NCI-H146 treated with DMSO at 0.1 percent for 48 hours (cell line): ENCODE results near the gene PCMT1.
A peak's percentile ranks its signal among the peaks of the same experiment; 100 is the strongest.
"Not testable (repeated sequence)": the region's sequence is repeated elsewhere in the genome, so short reads cannot be mapped to it uniquely, and the experiment has no call there.

Experiments used
- DNase-seq: peaks from one replicate; lab custom pipeline; 2025; ENCODE audit not compliant: unreplicated experiment; lab: John Stamatoyannopoulos, UW

PCMT1 gene

GRCh38 chr6:149813351-149813750 is 63.8 kb downstream of the PCMT1 start:
- no peak for DNase-seq

DNA sequence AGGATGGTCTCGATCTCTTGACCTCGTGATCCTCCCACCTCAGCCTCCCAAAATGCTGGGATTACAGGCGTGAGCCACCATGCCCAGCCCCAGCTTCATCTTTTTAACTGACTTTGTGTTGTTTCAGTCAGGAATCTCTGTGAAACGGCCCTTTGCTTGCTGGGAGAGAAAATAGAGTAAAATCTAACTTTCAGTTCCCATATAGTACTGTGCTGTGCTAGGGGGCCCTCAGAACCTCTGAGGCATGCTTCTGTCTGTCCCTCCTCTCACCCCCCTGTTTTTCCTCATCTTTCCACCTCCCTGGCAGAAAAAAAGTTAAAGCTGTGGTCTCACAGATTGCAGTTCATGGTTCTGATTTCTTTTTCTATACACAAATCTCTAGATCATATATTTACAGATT is 66.2 kb downstream of the PCMT1 start:
- no peak for DNase-seq

- no peak for DNase-seq
Observed at GRCh38 chr6:149820506-149820905, 71.0 kb downstream of the PCMT1 start.

GRCh38 chr6:149821492-149821891 is 72.0 kb downstream of the PCMT1 start:
- DNase-seq: no peak

- DNase-seq: no peak
Observed at GRCh38 chr6:149823013-149823412, 73.5 kb downstream of the PCMT1 start.

DNA sequence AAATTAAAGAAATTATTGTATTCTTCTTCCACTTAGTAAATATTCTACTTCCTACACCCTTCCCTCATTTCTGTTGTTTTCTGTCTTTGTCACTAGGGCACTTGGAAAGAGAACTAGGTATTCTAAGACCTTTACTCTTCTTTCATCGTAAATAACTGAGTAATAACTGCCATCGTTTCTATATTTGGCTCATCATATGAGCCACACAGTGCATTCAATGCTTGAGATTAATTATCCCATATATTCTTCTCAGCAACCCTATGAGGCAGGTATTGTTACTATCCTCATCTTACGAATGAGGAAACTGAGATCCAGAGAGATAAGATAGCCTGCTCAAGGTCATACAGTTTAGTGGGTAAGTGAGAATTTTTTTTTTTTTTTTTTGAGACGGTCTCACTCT is 75.8 kb downstream of the PCMT1 start:
- no peak for DNase-seq

DNA sequence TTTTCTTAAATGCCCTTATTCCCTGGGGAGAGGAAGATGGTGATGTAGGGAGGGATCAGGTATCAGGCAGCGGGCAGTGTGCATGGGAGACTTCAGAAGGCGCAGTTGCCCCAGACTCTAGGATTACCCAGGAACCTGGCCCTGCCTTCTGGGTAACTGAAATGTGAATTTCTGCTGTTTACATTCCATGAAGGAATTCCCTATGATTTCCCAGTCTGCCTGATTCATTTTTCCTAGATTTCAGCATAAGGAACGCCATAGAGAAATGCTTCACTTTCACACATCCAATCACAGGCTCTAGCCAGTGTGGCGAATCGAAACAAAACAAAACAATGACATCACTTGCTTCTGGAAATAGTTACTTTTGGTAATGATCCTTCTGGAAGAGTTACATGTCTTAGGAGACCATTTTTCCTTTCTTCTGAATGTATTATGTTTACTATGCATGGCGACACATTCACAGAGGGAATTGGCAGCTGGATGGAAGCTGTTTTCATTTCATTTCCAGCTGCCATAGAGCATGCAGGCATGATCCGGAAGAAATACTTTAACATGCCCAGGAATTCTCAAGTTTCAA is 81.3 kb downstream of the PCMT1 start:
- no peak for DNase-seq

DNA sequence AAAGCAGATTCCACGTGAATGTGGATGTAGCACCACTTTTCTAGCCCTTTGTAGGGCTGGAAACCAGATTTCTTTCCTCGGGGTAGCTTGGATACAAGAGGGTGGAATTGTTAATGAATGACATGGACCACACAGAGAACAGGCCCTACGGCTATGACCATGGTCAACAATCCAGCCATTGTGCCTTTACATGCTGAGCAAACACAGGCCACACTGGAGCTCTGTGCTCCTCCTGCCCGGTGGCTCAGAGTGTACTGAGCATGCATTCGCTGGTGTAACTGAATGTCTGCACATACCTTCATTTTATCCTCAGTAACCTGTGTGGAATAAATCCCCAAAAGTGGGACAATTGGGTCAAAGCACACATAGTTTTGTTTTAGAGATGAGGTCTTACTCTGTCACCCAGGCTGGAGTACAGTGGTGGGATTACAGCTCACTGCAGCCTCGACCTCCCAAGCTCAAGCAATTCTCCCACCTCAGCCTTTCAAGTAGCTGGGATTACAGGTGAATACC is 81.8 kb downstream of the PCMT1 start:
- DNase-seq: peak; percentile 88

DNA sequence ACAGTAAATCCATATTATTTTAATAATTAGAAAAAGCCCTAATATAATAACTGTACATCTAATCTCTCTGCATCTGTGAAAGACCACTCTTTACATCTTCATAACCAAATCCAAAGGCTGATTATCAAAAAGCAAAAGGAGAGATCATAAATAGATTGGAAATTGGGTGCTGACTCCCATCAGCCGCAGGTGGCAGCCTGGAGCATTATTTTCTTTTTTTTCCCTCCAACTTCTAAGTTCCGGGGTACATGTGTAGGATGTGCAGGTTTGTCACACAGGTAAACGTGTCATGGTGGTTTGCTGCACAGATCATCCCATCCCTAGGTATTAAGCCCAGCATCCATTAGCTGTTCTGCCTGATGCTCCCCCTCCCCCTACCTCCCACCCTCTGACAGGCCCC is 84.1 kb downstream of the PCMT1 start:
- no peak for DNase-seq

- DNase-seq: peak; percentile 53
Observed at GRCh38 chr6:149834513-149835481, 85.3 kb downstream of the PCMT1 start.

- peak; percentile 86 for DNase-seq
Observed at GRCh38 chr6:149840345-149841075, 91.0 kb downstream of the PCMT1 start.

GRCh38 chr6:149842331-149842730 is 92.8 kb downstream of the PCMT1 start:
- DNase-seq: no peak

- no peak for DNase-seq
Observed at GRCh38 chr6:149843051-149843633, 93.6 kb downstream of the PCMT1 start.

DNA sequence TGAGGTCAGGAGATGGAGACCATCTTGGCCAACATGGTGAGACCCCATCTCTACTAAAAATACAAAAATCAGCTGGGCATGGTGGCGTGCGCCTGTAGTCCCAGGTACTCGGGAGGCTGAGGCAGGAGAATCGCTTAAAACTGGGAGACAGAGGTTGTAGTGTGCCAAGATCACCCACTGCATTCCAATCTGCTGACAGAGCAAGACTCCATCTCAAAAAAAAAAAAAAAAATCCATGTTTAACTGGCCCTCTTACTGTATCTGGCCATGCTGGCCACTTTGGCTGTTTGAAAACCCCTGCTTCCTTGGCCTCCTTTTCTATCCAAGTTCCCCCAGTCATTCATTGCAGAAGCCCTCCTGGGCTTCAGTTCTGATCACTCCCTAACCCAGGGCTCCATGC is 94.5 kb downstream of the PCMT1 start:
- DNase-seq: not testable (repeated sequence)

DNA sequence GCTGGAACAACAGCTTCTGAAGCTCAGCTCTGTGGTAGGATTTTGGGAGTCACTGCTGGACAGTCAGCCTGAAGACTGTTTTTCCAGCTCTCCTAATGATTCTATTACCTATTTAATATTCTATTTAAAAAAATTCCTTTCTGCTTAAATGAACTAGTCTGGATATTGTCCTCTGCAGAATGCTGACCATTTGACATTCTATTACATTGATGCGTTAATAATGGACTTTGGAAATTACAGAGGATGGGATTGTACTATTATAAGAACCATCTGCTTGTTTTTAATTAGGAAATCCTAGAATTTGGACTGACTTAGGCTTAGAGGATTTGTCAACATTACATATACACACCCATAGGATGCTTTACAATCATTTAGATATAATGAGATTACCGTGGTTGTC is 94.9 kb downstream of the PCMT1 start:
- DNase-seq: no peak

DNA sequence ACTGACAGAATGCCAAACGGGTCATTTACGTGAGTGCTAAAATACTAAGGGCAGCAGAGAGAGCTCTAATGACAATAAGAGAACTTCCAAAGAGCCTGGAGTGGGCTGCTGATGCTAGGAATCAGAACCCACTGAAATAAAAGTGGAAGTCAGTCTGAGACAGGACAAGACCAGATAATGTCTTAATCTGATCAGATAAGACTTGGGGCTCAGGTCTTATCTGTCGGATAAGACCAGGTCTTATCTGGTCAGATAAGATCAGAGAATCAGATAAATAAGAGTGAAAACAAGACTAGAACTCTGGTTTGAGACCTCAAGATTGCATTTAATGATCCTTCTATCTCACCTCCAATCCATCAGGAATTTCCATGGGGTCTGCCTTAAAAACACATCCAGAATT is 96.0 kb downstream of the PCMT1 start:
- no peak for DNase-seq

DNA sequence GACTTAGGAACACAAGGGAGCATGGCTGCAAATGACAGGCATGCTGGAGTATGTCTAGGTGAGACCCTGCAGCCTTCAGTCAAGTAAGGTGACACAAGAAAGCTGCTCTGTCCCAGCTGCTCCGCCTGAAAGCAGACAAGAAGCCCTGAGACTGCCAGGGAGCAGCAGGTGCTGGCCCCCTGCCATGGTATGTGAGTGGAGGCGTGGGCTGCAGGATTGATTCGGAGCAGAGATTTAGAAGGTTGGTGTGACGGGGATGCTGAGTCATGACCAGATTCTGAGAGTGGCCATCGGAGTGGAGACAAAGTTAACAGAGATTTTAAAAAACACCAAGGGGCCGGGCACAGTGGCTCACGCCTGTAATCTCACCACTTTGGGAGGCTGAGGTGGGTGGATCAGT is 96.8 kb downstream of the PCMT1 start:
- DNase-seq: no peak

DNA sequence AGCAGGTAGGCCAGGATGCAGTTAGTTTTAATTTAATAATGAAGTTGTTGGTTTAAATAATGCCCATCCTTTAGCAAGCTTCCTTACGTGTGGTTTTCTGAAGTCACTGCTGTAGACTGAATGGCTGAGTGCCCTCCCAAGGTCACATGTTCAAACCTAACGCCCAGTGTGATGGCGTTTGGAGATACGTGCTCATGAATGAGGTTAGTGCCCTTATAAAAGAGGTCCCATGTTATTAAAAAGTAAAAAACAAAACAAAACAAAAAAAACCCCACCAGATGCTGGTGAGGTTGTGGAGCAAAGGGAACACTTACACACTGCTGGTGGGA is 98.4 kb downstream of the PCMT1 start:
- no peak for DNase-seq

- DNase-seq: not testable (repeated sequence)
Observed at GRCh38 chr6:149848343-149848742, 98.8 kb downstream of the PCMT1 start.

- DNase-seq: no peak
Observed at GRCh38 chr6:149851461-149852110, 102.0 kb downstream of the PCMT1 start.

- no peak for DNase-seq
Observed at GRCh38 chr6:149852180-149852579, 102.6 kb downstream of the PCMT1 start.
